ENCODE measurements around the gene EDC4. TPM values are rescaled to one million over a fixed set of nuclear protein-coding genes. Genes with fewer than 3 reads are reported as not detected.

The EDC4 gene
- total and polyA plus RNA-seq, 2 of the 8 experiments (the other 6 are each of a cell fraction or from before 2014, with no cell fraction given), result 58.5 to 72.7 TPM

GRCh38 chr16:67892899-67893742 is 20.3 kb downstream of the EDC4 start, which contains the start of gene PSKH1:
TSS of gene PSKH1 (plus strand) at chr16:67893254. CDS start at chr16:67908750, 15,496 bp downstream.
- no peaks in the 10 kb centered on the region for H3K36me3 ChIP-seq (ENCODE audit: control insufficient read depth in 2 of 4, insufficient read depth in 4 of 4, low read length in 3 of 4)
- H3K4ac ChIP-seq (replicated peaks; ENCODE audit: insufficient read length, low read depth, low read length), result peak within 1 kb of the TSS; percentile 78
- no peaks in the 10 kb centered on the region for H3K9me3 ChIP-seq (ENCODE audit: insufficient read depth in 2 of 2, low read depth in 1 of 2, low read length in 1 of 2)
- H3K23me2 ChIP-seq (ENCODE audit: low read depth, low read length), result peaks cover 4% of the 10 kb centered on the region
- H2BK5ac ChIP-seq (ENCODE audit: low read depth, low read length), result peak within 1 kb of the TSS; percentile 96
- 3% methylated on average over 52 of the region's 90 CpGs; no CpG with 5 or more reads in 1 of the 2 experiments for WGBS, 2 experiments (ENCODE audit: extremely low coverage in 1 of 2, insufficient coverage in 1 of 2, insufficient read length in 1 of 2, insufficient replicate concordance in 2 of 2, low coverage in 1 of 2, low lambda C conversion rate in 2 of 2, missing lambda C conversion rate in 1 of 2)
- H2AK5ac ChIP-seq (ENCODE audit: low read depth, low read length), result no peak within 1 kb of the TSS
- H3K4me3 ChIP-seq (ENCODE audit: extremely low read depth in 1 of 4, insufficient read depth in 2 of 4, low read depth in 3 of 4, low read length in 4 of 4), result peak within 1 kb of the TSS; percentile 88 to 94 (median 94)
- peak within 1 kb of the TSS; percentile 52 for H3K56ac ChIP-seq (replicated peaks; ENCODE audit: insufficient read length, low read depth, low read length)
- peaks cover 0 to 1% of the 10 kb centered on the region in 2 experiments for H4K20me1 ChIP-seq (replicated peaks in 1 of 2; ENCODE audit: control insufficient read depth in 1 of 2, insufficient read depth in 2 of 2, low read length in 2 of 2)
- no peak within 1 kb of the TSS for H2BK15ac ChIP-seq (ENCODE audit: low read length)
- peak within 1 kb of the TSS; percentile 83 to 95 for H3K4me2 ChIP-seq (ENCODE audit: insufficient read depth in 1 of 2, low read depth in 2 of 2, low read length in 2 of 2)
- no peak within 1 kb of the TSS for H2AFZ ChIP-seq (ENCODE audit: low read length)
- H2BK20ac ChIP-seq (ENCODE audit: low read length), result no peak within 1 kb of the TSS
- 0 out of 2 replicates have a peak within 1 kb of the TSS, but pooled peaks have one; percentile 50 for H2BK12ac ChIP-seq (ENCODE audit: low read depth, low read length)
- H4K8ac ChIP-seq (ENCODE audit: extremely low read depth, insufficient read depth, low read length), result peak within 1 kb of the TSS; percentile 100
- H3K23ac ChIP-seq (ENCODE audit: insufficient read length), result no peak within 1 kb of the TSS
- peaks cover 0 to 10% (median 7%) of the 10 kb centered on the region in 4 experiments; a peak in 4 of 7 replicates for H3K4me1 ChIP-seq (replicated peaks in 1 of 4; ENCODE audit: control insufficient read depth in 3 of 4, insufficient read depth in 4 of 4, low read length in 3 of 4)
- peaks cover 13% of the 10 kb centered on the region; the same call in 1 of the 2 replicates for H3K79me1 ChIP-seq (ENCODE audit: low read depth, low read length)
- no peak within 1 kb of the TSS; the same call in 1 of the 2 replicates for H3K18ac ChIP-seq (ENCODE audit: extremely low read depth, low read length)
- H3K27me3 ChIP-seq (replicated peaks in 1 of 4; ENCODE audit: control insufficient read depth in 3 of 4, extremely low read depth in 1 of 4, insufficient read depth in 3 of 4, low read length in 3 of 4), result no peaks in the 10 kb centered on the region
- H3K27ac ChIP-seq (ENCODE audit: low read depth, low read length), result peak within 1 kb of the TSS; percentile 87
- peak within 1 kb of the TSS; percentile 95 to 100 (median 98) for H3K9ac ChIP-seq (replicated peaks in 1 of 4; ENCODE audit: extremely low read depth in 1 of 4, low read depth in 3 of 4, low read length in 3 of 4)
- FAIRE-seq, result no peak
- H4K91ac ChIP-seq (replicated peaks; ENCODE audit: insufficient read length, low read length), result peak within 1 kb of the TSS; percentile 27
- H3K14ac ChIP-seq (ENCODE audit: insufficient read length), result peak within 1 kb of the TSS; percentile 53
- H4K5ac ChIP-seq (ENCODE audit: insufficient read length, low read depth, low read length), result peak within 1 kb of the TSS; percentile 94
- CTCF ChIA-PET (ENCODE audit: partially characterized antibody), result interaction anchor here (1.3 to 21.8 kb wide), 5 partner anchors 9 to 148 kb away, joined by 3 to 623 read pairs (median 9); partner anchors contain the start of genes CTRL, LCAT, NRN1L and PSMB10
- H3K79me2 ChIP-seq (ENCODE audit: control insufficient read depth in 1 of 2, insufficient read depth in 2 of 2, low read length in 2 of 2), result peaks cover 11 to 37% of the 10 kb centered on the region in 2 experiments
- H2BK120ac ChIP-seq (replicated peaks; ENCODE audit: low read depth, low read length), result peak within 1 kb of the TSS; percentile 83
- POLR2A ChIA-PET (ENCODE audit: partially characterized antibody), result interaction anchor here (0.6 to 2.6 kb wide), 14 partner anchors 8 to 226 kb away, joined by 3 to 25 read pairs (median 4); partner anchors contain the start of genes CTRL, EDC4, NRN1L and NUTF2
- peak; percentile 90 to 93 for DNase-seq (ENCODE audit: low read depth in 1 of 2, low spot score in 2 of 2)
- TF ChIP-seq SP1 (IDR thresholded peaks at IDR 0.05; ENCODE audit: low read depth, low read length) (peak; percentile 77), EGR1 (IDR thresholded peaks at IDR 0.05; ENCODE audit: borderline replicate concordance, low read depth, low read length) (0 out of 2 replicates have a peak, but pooled peaks have one; percentile 17), YY1 (IDR thresholded peaks at IDR 0.05; ENCODE audit: low read depth, low read length) (peak; percentile 89), POLR2AphosphoS5 (IDR thresholded peaks at IDR 0.05; ENCODE audit: low read depth, low read length) (peak; percentile 81), SIX5 (IDR thresholded peaks at IDR 0.05; ENCODE audit: low read depth, low read length) (peak; percentile 17; the same call in 1 of the 2 replicates), CHD2 (IDR thresholded peaks at IDR 0.05; ENCODE audit: low read length) (no peak), BACH1 (IDR thresholded peaks at IDR 0.05; ENCODE audit: low read length) (no peak)

Measured in H1 (cell line).